Glomerular visceral epithelial cell (primary cell): ENCODE data around the gene ADGRB3.
"Not testable (repeated sequence)": the region's sequence is repeated elsewhere in the genome, so short reads cannot be mapped to it uniquely, and the experiment has no call there.

ENCODE experiments used
- DNase-seq: peaks from one replicate; pipeline ENCODE4 v3.0.0-alpha.2; 2016; ENCODE audit errors: extremely low spot score

The ADGRB3 gene

DNA sequence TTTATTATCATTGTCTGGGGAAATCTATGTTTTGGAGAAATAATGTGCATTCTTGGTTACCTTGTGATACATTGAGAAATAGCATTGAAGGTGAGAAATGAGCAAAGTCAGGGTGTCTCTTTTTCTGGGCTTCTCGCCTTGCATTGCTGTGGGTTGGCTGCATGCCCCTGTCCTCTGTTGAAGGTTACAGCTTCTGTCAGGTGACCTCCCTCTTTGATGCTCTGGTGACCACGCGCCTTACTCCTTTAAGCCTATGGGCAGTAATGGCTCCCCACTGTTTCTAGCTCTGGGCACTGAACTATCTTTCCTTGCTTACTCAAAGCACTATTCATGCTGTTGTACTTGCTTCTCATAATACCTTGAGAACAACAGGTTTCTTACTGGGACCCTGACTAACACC, 14.6 kb downstream of the ADGRB3 start:
- DNase-seq, result no peak

- DNase-seq, result no peak
Observed at GRCh38 chr6:68650142-68650541, 15.1 kb downstream of the ADGRB3 start.

DNA sequence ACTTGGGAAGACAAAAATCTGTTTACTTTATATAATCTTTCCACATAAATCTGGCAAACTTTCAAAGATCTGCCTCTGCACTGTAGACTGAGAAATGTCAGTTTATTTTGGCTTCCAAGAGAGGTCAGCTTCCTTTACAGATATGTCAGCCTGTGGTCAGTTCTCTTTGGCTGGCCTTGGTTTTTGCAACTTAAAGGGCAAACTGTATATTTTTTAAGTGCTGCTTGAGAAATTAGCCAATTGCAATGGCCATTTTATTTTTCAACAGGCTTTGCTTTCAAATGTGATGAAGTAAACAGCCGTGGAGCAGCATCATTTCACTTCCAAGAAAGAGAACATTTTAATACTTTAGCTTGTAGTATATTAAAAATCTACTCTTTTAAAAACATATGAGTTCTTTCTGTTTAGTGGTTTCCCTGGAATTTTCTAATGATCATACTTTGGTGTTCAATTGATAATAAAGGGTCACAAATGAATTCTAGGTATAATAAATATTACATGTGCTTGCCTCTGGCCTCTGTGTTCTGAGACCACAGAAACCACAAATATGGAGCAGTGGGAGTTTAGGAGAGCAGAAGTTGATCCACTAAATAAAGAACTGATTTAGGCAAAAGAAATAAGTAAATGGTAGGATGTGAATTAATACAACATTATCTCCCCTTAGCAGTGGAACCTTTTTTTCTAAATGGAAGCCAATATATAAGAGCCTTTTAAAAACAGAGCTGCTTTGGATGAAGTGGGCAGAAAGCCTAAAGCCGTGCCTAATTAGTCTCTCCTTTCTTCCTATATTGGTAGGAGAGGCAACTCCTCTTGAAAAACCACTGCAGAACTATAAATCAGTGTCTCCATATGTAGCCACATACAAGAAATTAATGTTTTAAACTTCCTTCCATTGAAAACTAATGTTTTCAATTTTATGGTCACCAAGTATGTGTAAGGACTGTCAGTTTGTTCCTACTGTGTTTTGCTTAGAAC, 16.2 kb downstream of the ADGRB3 start:
- DNase-seq, result peak; percentile 52

GRCh38 chr6:68652117-68652536, 17.0 kb downstream of the ADGRB3 start:
- no peak for DNase-seq

GRCh38 chr6:68653074-68653705, 18.1 kb downstream of the ADGRB3 start:
- DNase-seq, result no peak

GRCh38 chr6:68653706-68654089, 18.6 kb downstream of the ADGRB3 start:
- DNase-seq, result no peak

GRCh38 chr6:68654134-68654533, 19.1 kb downstream of the ADGRB3 start:
- DNase-seq, result no peak

- DNase-seq, result no peak
Observed at GRCh38 chr6:68655028-68655427, 19.9 kb downstream of the ADGRB3 start.

DNA sequence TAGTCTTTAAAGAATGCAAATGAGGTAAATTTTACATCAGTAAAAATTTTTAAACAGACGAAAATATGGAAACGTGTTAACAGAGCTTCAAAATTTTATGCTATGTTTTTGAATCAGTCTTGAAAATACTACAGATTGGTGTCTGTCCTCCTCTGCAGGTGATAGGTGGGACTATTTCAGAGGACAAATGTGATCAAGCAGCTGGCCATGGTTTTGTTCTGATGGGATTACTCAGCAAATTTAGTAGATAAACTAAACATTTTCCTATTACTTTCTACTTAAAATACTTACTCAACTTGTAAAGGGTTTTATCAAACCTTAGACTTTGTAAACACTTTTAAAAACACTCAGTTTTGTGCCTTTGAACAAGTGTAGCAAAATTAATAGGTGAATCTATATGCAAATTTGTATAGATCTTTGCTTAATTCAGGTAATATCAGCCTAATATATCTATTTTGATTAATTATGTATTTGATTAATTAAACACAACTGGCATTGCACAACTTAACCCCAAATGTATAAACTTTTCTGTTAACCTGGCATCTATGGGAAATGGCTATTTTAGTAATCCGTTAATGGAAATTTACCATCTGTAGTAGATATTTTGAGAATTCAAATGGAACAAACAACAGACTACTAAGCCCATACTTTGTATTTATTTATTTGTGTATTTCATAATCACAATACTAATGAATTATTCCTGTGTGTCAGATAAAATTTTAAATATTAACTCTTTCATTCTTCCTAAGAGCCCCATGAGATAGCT, 22.5 kb downstream of the ADGRB3 start:
- DNase-seq, result no peak

DNA sequence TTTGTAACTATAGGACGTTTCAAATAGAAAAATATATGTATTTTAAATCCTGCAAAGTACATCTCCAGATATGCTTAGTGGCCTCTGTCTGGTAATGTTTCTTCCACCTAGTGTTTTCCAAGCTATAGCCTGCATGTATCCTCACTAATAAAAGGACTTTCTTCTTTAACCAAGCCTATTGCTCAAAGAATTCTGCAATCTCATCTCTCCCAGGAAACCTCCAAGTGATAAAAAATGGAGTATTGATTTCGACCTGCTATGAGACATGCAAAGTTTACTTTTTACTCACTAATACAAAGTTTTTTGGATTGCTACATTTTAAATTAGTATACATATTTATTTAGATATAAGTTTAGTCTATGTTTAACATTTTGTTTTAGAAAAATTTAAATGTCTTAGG, 23.3 kb downstream of the ADGRB3 start:
- no peak for DNase-seq

GRCh38 chr6:68673255-68673654, 38.2 kb downstream of the ADGRB3 start:
- DNase-seq, result no peak

GRCh38 chr6:68675548-68675947, 40.5 kb downstream of the ADGRB3 start:
- no peak for DNase-seq

DNA sequence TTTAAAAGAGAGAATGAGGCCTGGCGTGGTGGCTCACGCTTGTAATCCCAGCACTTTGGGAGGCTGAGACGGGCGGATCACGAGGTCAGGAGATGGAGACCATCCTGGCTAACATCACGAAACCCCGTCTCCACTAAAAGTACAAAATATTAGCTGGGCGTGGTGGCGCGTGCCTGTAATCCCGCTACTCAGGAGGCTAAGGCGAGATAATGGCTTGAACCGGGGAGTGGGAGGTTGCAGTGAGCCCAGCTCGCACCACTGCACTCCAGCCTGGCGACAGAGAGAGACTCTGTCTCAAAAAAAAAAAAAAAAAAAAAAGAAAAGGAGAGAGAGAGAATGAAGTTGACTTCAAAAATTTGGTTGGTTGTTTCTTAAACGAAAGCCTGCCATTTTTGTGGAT, 41.0 kb downstream of the ADGRB3 start:
- DNase-seq, result not testable (repeated sequence)

DNA sequence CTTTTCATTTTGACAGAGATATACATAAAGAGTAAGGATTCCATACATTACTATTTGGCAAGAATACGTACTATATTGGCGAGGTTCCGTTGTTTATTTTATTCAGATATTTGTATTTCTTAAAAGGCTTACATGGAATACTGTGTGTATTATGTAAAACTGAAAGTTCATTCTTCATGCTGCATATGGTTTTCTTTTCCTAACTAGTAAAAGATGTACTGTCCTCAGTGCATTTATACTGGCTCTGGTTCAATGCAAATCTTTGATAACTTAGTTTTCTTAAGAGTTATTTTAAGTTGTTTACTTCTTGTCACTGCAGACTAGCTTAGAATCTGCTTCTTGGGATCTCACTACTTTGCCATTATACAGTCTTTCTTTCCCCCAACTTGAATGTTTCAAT, 42.0 kb downstream of the ADGRB3 start:
- no peak for DNase-seq

- DNase-seq, result no peak
Observed at GRCh38 chr6:68679399-68679798, 44.3 kb downstream of the ADGRB3 start.

DNA sequence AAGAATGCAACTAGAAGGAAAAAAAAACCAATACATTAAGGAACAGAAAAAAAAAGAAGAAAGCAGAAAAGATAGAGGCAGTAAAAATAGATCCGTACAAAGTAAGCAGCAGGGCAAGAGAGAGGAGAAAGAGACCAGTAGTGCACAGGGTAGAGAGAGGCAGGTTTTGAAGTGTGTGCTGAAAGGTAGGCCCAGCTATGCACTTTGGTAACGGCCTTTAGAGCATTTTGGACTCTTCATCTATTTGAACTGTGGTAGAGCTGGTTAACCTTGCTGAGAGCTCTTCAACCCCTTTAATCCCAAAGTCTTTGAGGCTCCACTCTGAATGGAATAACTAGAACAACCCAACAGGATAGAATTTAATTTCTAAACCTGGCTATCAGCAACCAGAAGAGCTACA, 45.2 kb downstream of the ADGRB3 start:
- no peak for DNase-seq

GRCh38 chr6:68689910-68690309, 54.8 kb downstream of the ADGRB3 start:
- peak; percentile 41 for DNase-seq

GRCh38 chr6:68691120-68691519, 56.0 kb downstream of the ADGRB3 start:
- DNase-seq, result no peak

- DNase-seq, result no peak
Observed at GRCh38 chr6:68693271-68693670, 58.2 kb downstream of the ADGRB3 start.

DNA sequence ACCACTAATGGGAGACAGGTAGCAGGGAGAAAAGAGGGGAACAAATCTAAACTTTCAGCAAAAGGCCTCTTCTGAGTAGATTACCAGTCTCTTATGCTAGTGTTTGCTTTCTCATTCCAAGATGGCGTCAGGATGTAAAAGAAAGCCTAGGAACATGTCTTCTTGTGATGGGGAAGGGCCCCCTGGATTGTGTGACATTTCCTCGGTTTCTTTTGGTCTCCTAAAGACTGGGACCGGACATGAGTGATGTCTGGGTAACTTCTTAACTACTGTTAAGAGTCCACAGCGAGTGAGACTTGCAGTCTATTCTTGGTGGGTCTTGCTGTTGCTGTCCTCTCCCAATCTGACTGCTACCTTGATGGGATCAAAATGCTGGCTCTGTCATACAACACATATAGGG, 60.3 kb downstream of the ADGRB3 start:
- no peak for DNase-seq

GRCh38 chr6:68695838-68696237, 60.8 kb downstream of the ADGRB3 start:
- DNase-seq, result no peak

- DNase-seq, result no peak
Observed at GRCh38 chr6:68697394-68697793, 62.3 kb downstream of the ADGRB3 start.
